Measurements from ENCODE around the gene FMNL2.

Gene FMNL2

DNA sequence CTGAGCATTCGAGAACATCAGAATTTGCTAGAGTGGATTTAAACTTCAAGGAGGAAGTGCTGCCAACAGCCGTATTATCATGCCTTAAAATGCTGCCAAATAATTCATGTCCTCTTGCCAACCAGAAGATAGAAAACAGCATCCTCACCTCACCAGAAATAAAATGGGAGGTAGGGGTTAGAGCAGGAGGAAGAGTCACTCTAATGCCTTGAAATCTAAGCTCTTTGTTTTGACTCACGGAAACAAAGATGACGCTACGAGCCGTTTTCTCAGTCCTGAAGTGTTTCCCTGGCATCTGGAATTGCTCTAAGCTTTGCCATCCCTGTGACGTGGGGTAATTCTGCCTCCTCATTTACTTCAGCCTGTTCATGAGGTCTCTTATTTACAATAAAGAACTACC, 285.2 kb downstream of the FMNL2 start:
- Histone ChIP-seq H3K27me3 (replicated peaks) (no peaks in the 10 kb centered on the region), H3K27ac (no peak overlapping the region), H3K36me3 (replicated peaks) (peaks cover 8% of the 10 kb centered on the region), H3K4me3 (ENCODE audit: low read depth, low read length) (no peak overlapping the region)
- DNase-seq: no peak
- TF ChIP-seq, protein P1, sequence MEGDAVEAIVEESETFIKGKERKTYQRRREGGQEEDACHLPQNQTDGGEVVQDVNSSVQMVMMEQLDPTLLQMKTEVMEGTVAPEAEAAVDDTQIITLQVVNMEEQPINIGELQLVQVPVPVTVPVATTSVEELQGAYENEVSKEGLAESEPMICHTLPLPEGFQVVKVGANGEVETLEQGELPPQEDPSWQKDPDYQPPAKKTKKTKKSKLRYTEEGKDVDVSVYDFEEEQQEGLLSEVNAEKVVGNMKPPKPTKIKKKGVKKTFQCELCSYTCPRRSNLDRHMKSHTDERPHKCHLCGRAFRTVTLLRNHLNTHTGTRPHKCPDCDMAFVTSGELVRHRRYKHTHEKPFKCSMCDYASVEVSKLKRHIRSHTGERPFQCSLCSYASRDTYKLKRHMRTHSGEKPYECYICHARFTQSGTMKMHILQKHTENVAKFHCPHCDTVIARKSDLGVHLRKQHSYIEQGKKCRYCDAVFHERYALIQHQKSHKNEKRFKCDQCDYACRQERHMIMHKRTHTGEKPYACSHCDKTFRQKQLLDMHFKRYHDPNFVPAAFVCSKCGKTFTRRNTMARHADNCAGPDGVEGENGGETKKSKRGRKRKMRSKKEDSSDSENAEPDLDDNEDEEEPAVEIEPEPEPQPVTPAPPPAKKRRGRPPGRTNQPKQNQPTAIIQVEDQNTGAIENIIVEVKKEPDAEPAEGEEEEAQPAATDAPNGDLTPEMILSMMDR (IDR thresholded peaks at IDR 0.05; ENCODE audit: low read depth, low read length, missing control alignments): no peak
- in situ Hi-C loops (cut with HindIII; ENCODE audit: low pct_ligation_motif_present, low sequenced_read_pairs): no loop called here

DNA sequence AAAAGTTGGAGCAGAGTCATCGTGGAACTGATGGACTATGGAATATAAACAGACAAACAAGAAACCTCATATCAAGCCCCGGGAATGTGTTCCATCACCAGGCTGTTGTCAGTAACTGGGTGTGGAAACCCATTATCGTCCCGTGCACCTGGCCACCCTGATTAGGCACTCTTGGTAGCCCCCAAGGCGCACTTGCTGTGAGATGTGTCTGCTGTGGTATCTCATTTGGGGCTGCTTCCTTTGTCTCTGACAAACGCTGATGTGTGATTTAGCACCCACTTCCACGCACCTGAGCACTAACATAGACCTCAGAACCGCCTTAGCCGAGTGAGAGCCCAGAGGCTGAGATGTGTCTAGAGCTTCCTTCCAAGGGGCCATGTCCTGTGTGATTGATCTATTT, 286.0 kb downstream of the FMNL2 start:
- TF ChIP-seq, protein P1 (IDR thresholded peaks at IDR 0.05; ENCODE audit: low read depth, low read length, missing control alignments): no peak
- Histone ChIP-seq H3K27ac (no peak overlapping the region), H3K27me3 (replicated peaks) (no peaks in the 10 kb centered on the region), H3K36me3 (replicated peaks) (peaks cover 8% of the 10 kb centered on the region), H3K4me3 (ENCODE audit: low read depth, low read length) (no peak overlapping the region)
- DNase-seq: no peak
- in situ Hi-C loops (cut with HindIII; ENCODE audit: low pct_ligation_motif_present, low sequenced_read_pairs): no loop called here

DNA sequence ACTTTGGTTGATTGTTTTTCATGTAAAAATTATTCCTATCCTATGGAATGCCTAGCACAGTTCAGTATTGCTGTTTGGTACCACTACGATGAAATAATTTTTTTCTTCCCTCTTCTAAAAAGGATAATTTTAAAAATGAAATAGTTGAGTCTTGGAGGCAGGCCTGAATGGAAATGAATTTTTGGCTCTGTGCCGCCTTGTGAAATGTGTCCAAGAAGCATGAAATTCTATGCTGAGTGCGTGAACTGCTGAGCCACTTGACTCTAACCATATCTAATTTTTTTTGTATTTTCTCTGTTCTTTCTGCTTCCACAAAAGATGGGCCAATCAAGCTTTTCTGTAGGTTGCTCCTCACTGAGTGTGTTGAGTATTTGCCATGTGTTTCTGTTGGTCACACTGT, 287.2 kb downstream of the FMNL2 start:
- TF ChIP-seq, protein P1 (IDR thresholded peaks at IDR 0.05; ENCODE audit: low read depth, low read length, missing control alignments): no peak
- Histone ChIP-seq H3K27me3 (replicated peaks) (no peaks in the 10 kb centered on the region), H3K36me3 (replicated peaks) (peaks cover 8% of the 10 kb centered on the region), H3K4me3 (ENCODE audit: low read depth, low read length) (no peak overlapping the region), H3K27ac (no peak overlapping the region)
- in situ Hi-C loops (cut with HindIII; ENCODE audit: low pct_ligation_motif_present, low sequenced_read_pairs): no loop called here
- DNase-seq: no peak

DNA sequence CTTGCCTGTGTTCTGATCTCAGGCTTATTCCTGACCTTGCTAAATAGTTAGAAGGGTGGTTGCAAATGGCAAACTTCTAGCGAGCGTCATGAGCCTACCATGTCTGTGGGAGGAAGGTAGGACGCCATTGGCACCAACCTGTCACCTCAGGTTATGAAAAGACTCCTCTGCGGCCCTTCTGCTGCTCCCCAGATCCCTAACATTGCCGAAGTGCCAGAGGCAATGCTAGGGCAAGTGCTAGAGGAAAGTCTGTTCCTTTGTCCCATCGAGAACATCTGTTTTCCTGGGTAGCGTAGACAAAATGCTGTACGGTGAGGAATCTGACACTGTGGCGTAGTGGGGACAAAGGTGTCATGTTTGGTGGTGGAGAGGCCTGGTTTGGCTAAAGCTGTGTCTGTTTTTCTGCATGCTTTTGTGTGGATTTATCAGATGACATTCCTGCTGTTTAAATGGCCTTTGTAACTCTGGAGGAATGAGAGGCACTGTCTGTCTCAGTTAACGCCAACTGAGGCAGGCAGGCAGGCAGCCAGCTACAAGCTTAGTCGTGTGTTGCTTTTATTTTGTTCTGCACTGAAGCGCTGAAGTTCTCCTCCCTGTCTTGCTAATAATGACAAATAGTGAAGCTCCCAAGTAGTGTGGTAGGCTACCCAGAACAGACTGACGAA, 288.2 kb downstream of the FMNL2 start:
- DNase-seq: no peak
- TF ChIP-seq, protein P1 (IDR thresholded peaks at IDR 0.05; ENCODE audit: low read depth, low read length, missing control alignments): no peak
- peaks cover 13% of the 10 kb centered on the region for H3K36me3 ChIP-seq (replicated peaks)
- no peak overlapping the region for H3K4me3 ChIP-seq (ENCODE audit: low read depth, low read length)
- no peak overlapping the region for H3K27ac ChIP-seq
- in situ Hi-C loops (cut with HindIII; ENCODE audit: low pct_ligation_motif_present, low sequenced_read_pairs): no loop called here
- no peaks in the 10 kb centered on the region for H3K27me3 ChIP-seq (replicated peaks)

DNA sequence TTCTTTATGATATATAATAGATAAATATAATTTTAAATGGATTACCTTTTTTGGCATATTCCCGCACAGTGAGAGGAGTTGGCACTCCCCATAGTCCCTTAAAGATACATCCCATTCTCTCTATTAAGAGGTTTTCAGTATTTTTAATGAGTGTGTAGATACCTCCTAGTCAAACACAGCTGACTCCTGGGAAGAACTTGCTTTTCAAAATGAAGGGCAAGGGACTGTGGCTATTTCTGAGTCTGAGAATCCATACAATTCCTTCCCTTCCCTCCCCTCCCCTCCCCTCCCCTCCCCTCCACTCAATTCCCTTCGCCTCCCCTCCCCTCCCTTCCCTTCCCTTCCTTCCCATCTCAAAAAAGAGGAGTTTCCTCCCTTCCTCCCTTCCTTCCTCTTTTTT, 288.8 kb downstream of the FMNL2 start:
- H3K4me3 ChIP-seq (ENCODE audit: low read depth, low read length): no peak overlapping the region
- DNase-seq: no peak
- H3K27me3 ChIP-seq (replicated peaks): no peaks in the 10 kb centered on the region
- in situ Hi-C loops (cut with HindIII; ENCODE audit: low pct_ligation_motif_present, low sequenced_read_pairs): no loop called here
- peaks cover 18% of the 10 kb centered on the region for H3K36me3 ChIP-seq (replicated peaks)
- no peak overlapping the region for H3K27ac ChIP-seq
- TF ChIP-seq, protein P1 (IDR thresholded peaks at IDR 0.05; ENCODE audit: low read depth, low read length, missing control alignments): no peak

DNA sequence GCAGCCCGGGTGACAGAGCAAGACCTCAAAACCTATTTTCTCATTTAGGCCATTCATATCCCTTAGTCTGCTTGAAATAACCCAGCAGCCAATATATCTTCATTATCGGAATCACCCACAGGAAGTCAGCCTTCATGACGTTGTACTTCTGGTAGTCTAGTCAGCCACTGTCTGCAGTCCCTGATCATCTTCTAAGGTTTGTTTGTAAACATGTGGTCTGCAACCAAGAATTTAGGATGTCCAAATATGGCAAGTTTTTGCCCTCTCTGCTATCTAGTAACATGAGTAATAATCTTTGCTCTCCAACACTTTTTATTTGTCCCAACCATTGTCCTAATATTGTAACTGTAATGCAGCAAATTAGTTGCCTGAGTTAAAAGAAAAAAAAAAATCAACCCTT, 289.8 kb downstream of the FMNL2 start:
- no peaks in the 10 kb centered on the region for H3K27me3 ChIP-seq (replicated peaks)
- in situ Hi-C loops (cut with HindIII; ENCODE audit: low pct_ligation_motif_present, low sequenced_read_pairs): loop anchor here (25.0 kb wide), 1 partner anchor 438 kb away; the partner anchor contains the start of gene STAM2
- no peak overlapping the region for H3K27ac ChIP-seq
- H3K36me3 ChIP-seq (replicated peaks): peaks cover 15% of the 10 kb centered on the region
- no peak for DNase-seq
- no peak overlapping the region for H3K4me3 ChIP-seq (ENCODE audit: low read depth, low read length)
- TF ChIP-seq, protein P1 (IDR thresholded peaks at IDR 0.05; ENCODE audit: low read depth, low read length, missing control alignments): no peak

Measured in brain microvascular endothelial cell (primary cell).